Fibroblast of lung (primary cell): ENCODE measurements around the gene TUBGCP5. TPM values are rescaled to one million over a fixed set of nuclear protein-coding genes. Genes with fewer than 3 reads are reported as not detected.
"Not testable (repeated sequence)": the region's sequence is repeated elsewhere in the genome, so short reads cannot be mapped to it uniquely, and the experiment has no call there.

ENCODE experiments used
- DNase-seq, 2 donors: peaks; one replicate each; pipeline versions ENCODE4 v3.0.0 to v3.0.0-alpha.2; 2010; ENCODE audit warnings: low read depth in 2 of 2
- H2AFZ ChIP-seq: 2 replicates; pipeline ENCODE4 v1.5.1; 2012; ENCODE audit warnings: low read length, control low read depth, inconsistent platforms
- H3K27ac ChIP-seq: 2 replicates; pipeline ENCODE4 v1.5.1; 2011; ENCODE audit warnings: low read length, control low read depth; ENCODE audit not compliant: insufficient read depth
- H3K27me3 ChIP-seq: 2 replicates; pipeline ENCODE4 v1.5.1; 2011; ENCODE audit warnings: mild to moderate bottlenecking, low read length; ENCODE audit not compliant: control insufficient read depth, insufficient read depth
- H3K36me3 ChIP-seq: 2 replicates; pipeline ENCODE4 v1.5.1; 2011; ENCODE audit warnings: low read length; ENCODE audit not compliant: control insufficient read depth, insufficient read depth
- H3K4me1 ChIP-seq: 2 replicates; pipeline ENCODE4 v1.5.1; 2011; ENCODE audit warnings: low read length; ENCODE audit not compliant: control insufficient read depth, insufficient read depth; ENCODE audit errors: extremely low read depth
- H3K4me2 ChIP-seq: 2 replicates; pipeline ENCODE4 v1.5.1; 2011; ENCODE audit warnings: low read length, control low read depth; ENCODE audit not compliant: insufficient read depth; ENCODE audit errors: extremely low read depth
- H3K4me3 ChIP-seq, 4 experiments: fragments of 200-600 bp in 1 of 4; sonication (generic) in 1 of 4; replicated peaks in 1 of 4; 2 replicates each; pipeline ENCODE4 v1.5.1; 2011 to 2016; ENCODE audit warnings: low read length in 4 of 4, low read depth in 3 of 4, mild to moderate bottlenecking in 3 of 4, control low read depth in 2 of 4, inconsistent platforms in 1 of 4, mixed read lengths in 1 of 4; ENCODE audit not compliant: insufficient read depth in 1 of 4; ENCODE audit errors: control extremely low read depth in 1 of 4
- H3K79me2 ChIP-seq: 2 replicates; pipeline ENCODE4 v1.5.1; 2012; ENCODE audit warnings: mild to moderate bottlenecking, low read length, inconsistent platforms; ENCODE audit not compliant: control insufficient read depth, insufficient read depth
- H3K9ac ChIP-seq: 2 replicates; pipeline ENCODE4 v1.5.1; 2011; ENCODE audit warnings: mild to moderate bottlenecking, low read length, control low read depth; ENCODE audit not compliant: insufficient read depth
- H3K9me3 ChIP-seq: 2 replicates; pipeline ENCODE4 v1.5.1; 2012; ENCODE audit warnings: low read depth, low read length; ENCODE audit not compliant: control insufficient read depth, insufficient read depth
- H4K20me1 ChIP-seq: 2 replicates; pipeline ENCODE4 v1.5.1; 2011; ENCODE audit warnings: low read length; ENCODE audit not compliant: control insufficient read depth, insufficient read depth; ENCODE audit errors: extremely low read depth
- CTCF ChIP-seq, 2 donors: IDR thresholded peaks in 1 of 2; conservative IDR thresholded peaks in 1 of 2; 1 replicate in 1 of 2; 2 replicates in 1 of 2; pipeline ENCODE4 v1.5.1; 2011 to 2012; ENCODE audit warnings: low read length in 2 of 2, control low read depth in 1 of 2, inconsistent platforms in 1 of 2, low read depth in 1 of 2, mild to moderate bottlenecking in 1 of 2
- EZH2 ChIP-seq: IDR thresholded peaks from 2 replicates; pipeline ENCODE4 v1.5.1; 2012; ENCODE audit warnings: low read length, control low read depth, mild to moderate bottlenecking; ENCODE audit errors: missing control alignments
- polyA plus RNA-seq, 2 donors: library from polyadenylated mRNA; depleted of rRNA in 1 of 2; stranded (reverse) in 1 of 2; unstranded in 1 of 2; fragments of >200 nt; gene quantifications; 2 replicates each; pipeline ENCODE4 v1.2.1, GENCODE V29; 2011 to 2012; ENCODE audit warnings: missing spikeins in 1 of 2
- total RNA-seq: library from RNA; depleted of rRNA; stranded (reverse); fragments of >200 nt; gene quantifications from 2 replicates; pipeline ENCODE4 v1.2.1, GENCODE V29; 2014

TUBGCP5 gene
- total and polyA plus RNA-seq, 2 donors (not counting 1 experiment from before 2014, with no cell fraction given) = 17.0 to 22.0 TPM

DNA sequence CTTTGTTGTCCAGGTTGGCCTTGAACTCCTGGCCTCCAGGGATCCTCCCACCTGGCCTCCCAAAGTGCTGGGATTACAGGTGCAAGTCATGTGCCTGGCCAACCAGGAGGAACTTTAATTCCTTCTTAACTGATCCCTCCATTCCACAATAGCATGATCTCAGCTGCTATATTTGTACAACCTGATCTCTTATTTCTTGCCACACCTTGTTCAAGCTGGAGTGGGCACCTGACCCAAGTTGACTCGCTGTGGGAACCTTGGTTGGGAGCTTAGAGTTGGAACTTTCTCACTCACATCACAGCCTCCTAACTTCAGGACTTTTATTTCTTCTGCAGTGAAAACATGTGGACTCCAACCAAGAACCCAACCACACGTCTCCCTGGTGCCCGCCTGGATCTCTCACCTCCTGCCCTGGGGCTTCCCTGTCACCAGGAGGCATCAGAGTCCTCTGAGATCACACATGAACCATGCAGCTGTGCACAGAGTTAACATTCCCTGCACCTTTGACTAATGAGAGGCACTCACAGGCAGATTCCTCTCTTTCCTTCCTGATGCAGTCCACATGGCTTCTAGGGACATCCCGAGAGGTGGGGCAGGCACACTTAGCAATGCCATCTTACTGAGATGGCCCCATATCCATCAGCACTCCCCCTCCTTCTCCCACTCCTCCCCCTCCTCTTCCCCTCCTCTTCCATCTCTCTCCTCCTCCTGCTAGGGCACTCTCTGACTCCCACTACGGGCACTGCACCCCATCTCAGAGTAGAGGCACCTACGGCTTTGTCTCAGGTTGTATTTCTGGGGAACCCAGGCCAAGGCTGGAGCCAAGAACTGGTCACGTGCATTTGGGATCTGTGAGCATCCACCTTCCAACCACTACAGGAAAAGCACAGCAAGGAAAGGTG, 49.5 kb downstream of the TUBGCP5 start:
- no peaks in the 10 kb centered on the region for H3K36me3 ChIP-seq
- no peaks in the 10 kb centered on the region for H3K9me3 ChIP-seq
- H3K4me2 ChIP-seq = no peak overlapping the region
- H3K4me3 ChIP-seq = no peak overlapping the region
- TF ChIP-seq CTCF (conservative IDR thresholded peaks at IDR 0.05 in 1 of 2, IDR thresholded peaks at IDR 0.05 in 1 of 2; ENCODE audit: low read depth in 1 of 2, low read length in 2 of 2) = no peak
- no peak for TF ChIP-seq EZH2
- no peaks in the 10 kb centered on the region for H3K27me3 ChIP-seq
- no peaks in the 10 kb centered on the region for H4K20me1 ChIP-seq
- H3K4me1 ChIP-seq = no peaks in the 10 kb centered on the region
- H3K79me2 ChIP-seq = no peaks in the 10 kb centered on the region
- H2AFZ ChIP-seq = no peak overlapping the region
- no peak overlapping the region for H3K9ac ChIP-seq
- no peak for DNase-seq
- no peak overlapping the region for H3K27ac ChIP-seq

DNA sequence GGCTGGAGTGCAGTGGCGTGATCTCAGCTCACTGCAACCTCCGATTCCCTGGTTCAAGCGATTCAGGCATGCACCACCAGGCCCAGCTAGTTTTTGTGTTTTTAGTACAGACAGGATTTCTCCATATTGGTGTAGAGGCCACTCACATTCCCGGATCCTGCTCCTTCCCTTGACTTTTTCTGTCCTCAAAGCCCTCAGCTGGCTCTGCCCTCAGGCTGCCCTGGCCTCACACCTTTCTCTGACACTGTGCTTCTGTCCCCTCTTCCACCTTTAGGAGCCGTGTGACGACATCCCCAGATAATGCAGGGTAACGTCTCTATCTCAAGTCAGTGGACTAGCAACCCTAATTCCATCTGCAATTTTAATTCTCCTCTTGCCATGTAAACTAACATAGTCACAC, 50.6 kb downstream of the TUBGCP5 start:
- Histone ChIP-seq H3K36me3 (no peaks in the 10 kb centered on the region), H3K9me3 (no peaks in the 10 kb centered on the region), H3K79me2 (no peaks in the 10 kb centered on the region), H2AFZ (no peak overlapping the region), H4K20me1 (no peaks in the 10 kb centered on the region), H3K4me3 (no peak overlapping the region), H3K27ac (no peak overlapping the region), H3K9ac (no peak overlapping the region), H3K27me3 (no peaks in the 10 kb centered on the region), H3K4me1 (no peaks in the 10 kb centered on the region), H3K4me2 (no peak overlapping the region)
- TF ChIP-seq CTCF (conservative IDR thresholded peaks at IDR 0.05 in 1 of 2, IDR thresholded peaks at IDR 0.05 in 1 of 2; ENCODE audit: low read depth in 1 of 2, low read length in 2 of 2) (no peak), EZH2 (no peak)
- DNase-seq = no peak

- H4K20me1 ChIP-seq, H3K9ac ChIP-seq, H3K9me3 ChIP-seq, H3K4me2 ChIP-seq, H3K4me1 ChIP-seq, H3K36me3 ChIP-seq, H3K27ac ChIP-seq, H3K27me3 ChIP-seq, H3K4me3 ChIP-seq, DNase-seq, H2AFZ ChIP-seq: not testable (repeated sequence)
- H3K79me2 ChIP-seq = peaks cover 28% of the 10 kb centered on the region
Measured at GRCh38 chr15:22981931-22982330, 57.4 kb downstream of the TUBGCP5 start.
